Trophoblast cell (in vitro differentiated cells and primary cell): ENCODE results near the gene CNOT8.

ENCODE experiments used
- DNase-seq, 2 donors: peaks; one replicate each; pipeline ENCODE4 v3.0.0-alpha.2; 2016
- H2AFZ ChIP-seq: 2 replicates; pipeline ENCODE4 v1.6.1; 2013; ENCODE audit warnings: low read length, moderate library complexity, mild to moderate bottlenecking; ENCODE audit not compliant: insufficient read depth, poor library complexity
- H2AK5ac ChIP-seq: 2 replicates; pipeline ENCODE4 v1.6.1; 2013; ENCODE audit warnings: mild to moderate bottlenecking, low read length
- H2BK120ac ChIP-seq: 2 replicates; pipeline ENCODE4 v1.6.1; 2013; ENCODE audit warnings: low read length, mild to moderate bottlenecking, moderate library complexity; ENCODE audit not compliant: insufficient read depth, poor library complexity
- H2BK12ac ChIP-seq: 2 replicates; pipeline ENCODE4 v1.6.1; 2013; ENCODE audit warnings: mild to moderate bottlenecking, low read length, moderate library complexity
- H2BK5ac ChIP-seq: 2 replicates; pipeline ENCODE4 v1.6.1; 2013; ENCODE audit warnings: low read length, low read depth, moderate library complexity, mild to moderate bottlenecking; ENCODE audit not compliant: poor library complexity
- H3K14ac ChIP-seq: 2 replicates; pipeline ENCODE4 v1.6.1; 2013; ENCODE audit warnings: mild to moderate bottlenecking, low read length
- H3K18ac ChIP-seq: 2 replicates; pipeline ENCODE4 v1.6.1; 2013; ENCODE audit warnings: mild to moderate bottlenecking, low read length
- H3K23ac ChIP-seq: 2 replicates; pipeline ENCODE4 v1.6.1; 2013; ENCODE audit warnings: low read length
- H3K27ac ChIP-seq: 2 replicates; pipeline ENCODE4 v1.5.1; 2013; ENCODE audit warnings: low read depth, mild to moderate bottlenecking, inconsistent platforms, low read length, moderate library complexity
- H3K27me3 ChIP-seq: 2 replicates; pipeline ENCODE4 v1.6.1; 2013; ENCODE audit warnings: inconsistent platforms, mild to moderate bottlenecking, low read length, moderate library complexity; ENCODE audit not compliant: insufficient read depth
- H3K36me3 ChIP-seq, 2 experiments: 1 replicate in 1 of 2; 2 replicates in 1 of 2; pipeline ENCODE4 v1.6.1; 2013; ENCODE audit warnings: low read length in 2 of 2, mild to moderate bottlenecking in 2 of 2, moderate library complexity in 1 of 2; ENCODE audit not compliant: insufficient read depth in 2 of 2, control insufficient read depth in 1 of 2
- H3K4ac ChIP-seq: 2 replicates; pipeline ENCODE4 v1.6.1; 2013; ENCODE audit warnings: low read depth, mild to moderate bottlenecking, low read length, moderate library complexity
- H3K4me1 ChIP-seq, 2 experiments: 1 replicate in 1 of 2; 2 replicates in 1 of 2; pipeline ENCODE4 v1.6.1; 2013; ENCODE audit warnings: low read length in 2 of 2, mild to moderate bottlenecking in 2 of 2, moderate library complexity in 1 of 2; ENCODE audit not compliant: insufficient read depth in 2 of 2, control insufficient read depth in 1 of 2
- H3K4me2 ChIP-seq: 2 replicates; pipeline ENCODE4 v1.6.1; 2013; ENCODE audit warnings: inconsistent platforms, mild to moderate bottlenecking, low read length, moderate library complexity
- H3K4me3 ChIP-seq: 2 replicates; pipeline ENCODE4 v1.5.1; 2013; ENCODE audit warnings: mild to moderate bottlenecking, low read depth, low read length, inconsistent platforms
- H3K79me1 ChIP-seq: one replicate; pipeline ENCODE4 v1.6.1; 2013; ENCODE audit warnings: low read length
- H3K79me2 ChIP-seq: 2 replicates; pipeline ENCODE4 v1.6.1; 2013; ENCODE audit warnings: low read length, mild to moderate bottlenecking; ENCODE audit not compliant: control insufficient read depth, insufficient read depth, poor library complexity
- H3K9ac ChIP-seq: 2 replicates; pipeline ENCODE4 v1.6.1; 2013; ENCODE audit warnings: mild to moderate bottlenecking, low read length
- H3K9me3 ChIP-seq: 2 replicates; pipeline ENCODE4 v1.6.1; 2013; ENCODE audit warnings: low read depth, mild to moderate bottlenecking, control low read depth, inconsistent platforms, low read length; ENCODE audit not compliant: insufficient read depth
- H4K12ac ChIP-seq: 2 replicates; pipeline ENCODE4 v1.6.1; 2013; ENCODE audit warnings: low read depth, mild to moderate bottlenecking, low read length, moderate library complexity
- H4K8ac ChIP-seq: 2 replicates; pipeline ENCODE4 v1.6.1; 2013; ENCODE audit warnings: low read depth, mild to moderate bottlenecking, low read length, moderate library complexity
- H4K91ac ChIP-seq: one replicate; pipeline ENCODE4 v1.6.1; 2013; ENCODE audit warnings: low read depth, mild to moderate bottlenecking, low read length, moderate library complexity
- WGBS: extraction: QIAGEN DNeasy Blood & Tissue Kit; methylation state at CpG from one replicate; pipeline ENCODE4 v1.1.7; 2013; ENCODE audit warnings: missing lambda C conversion rate; ENCODE audit not compliant: insufficient read length, insufficient coverage; ENCODE audit errors: extremely low coverage; 5-methylcytosine and 5-hydroxymethylcytosine counted together

The CNOT8 gene

DNA sequence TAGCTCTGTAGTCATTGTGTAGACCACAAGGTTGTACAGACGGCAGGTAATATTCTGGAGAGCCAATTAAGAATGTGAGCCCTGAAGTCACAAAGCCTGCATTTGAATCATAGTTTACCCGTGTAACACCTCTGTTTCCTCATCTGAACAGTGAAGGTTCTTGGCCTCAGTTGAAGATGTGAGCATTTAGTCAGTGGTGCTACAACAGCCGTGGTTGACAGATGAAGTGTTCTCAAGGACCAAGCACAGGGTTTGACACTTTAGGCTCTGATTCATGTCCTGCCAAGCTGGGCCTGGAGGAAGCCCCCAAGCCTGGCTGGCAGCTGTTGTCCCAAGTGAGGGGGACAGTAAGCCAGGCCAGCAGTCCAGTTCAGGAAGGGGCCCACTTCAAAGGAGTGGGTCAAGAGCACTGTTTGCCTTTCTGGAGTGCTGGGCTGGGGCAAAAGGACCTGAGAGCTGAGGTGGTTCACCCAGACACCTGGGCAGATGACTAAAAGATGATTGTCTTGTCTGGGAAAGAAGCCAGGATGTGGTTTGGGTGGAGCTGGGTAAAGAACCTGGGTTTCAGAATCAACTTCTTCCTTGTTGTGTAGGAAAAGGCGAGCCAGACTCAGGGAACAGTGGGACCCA lies 28.7 kb upstream of the CNOT8 start:
- Histone ChIP-seq H3K79me2 (no peaks in the 10 kb centered on the region), H3K79me1 (no peaks in the 10 kb centered on the region), H2BK120ac (no peak overlapping the region), H3K4me3 (no peak overlapping the region), H3K4me2 (no peak overlapping the region), H3K27me3 (no peaks in the 10 kb centered on the region), H3K27ac (no peak overlapping the region), H2AFZ (no peak overlapping the region), H3K4ac (no peak overlapping the region), H2AK5ac (no peak overlapping the region), H3K18ac (no peak overlapping the region), H3K14ac (no peak overlapping the region), H2BK12ac (no peak overlapping the region), H3K23ac (no peak overlapping the region), H4K8ac (no peak overlapping the region), H3K9me3 (no peaks in the 10 kb centered on the region), H4K91ac (no peak overlapping the region), H4K12ac (no peak overlapping the region), H3K4me1 (no peaks in the 10 kb centered on the region), H3K9ac (no peak overlapping the region), H2BK5ac (no peak overlapping the region), H3K36me3 (peaks cover 4 to 15% of the 10 kb centered on the region in 2 experiments)
- WGBS = no CpG with 5 or more reads among the region's 4 CpGs
- no peak for DNase-seq

DNA sequence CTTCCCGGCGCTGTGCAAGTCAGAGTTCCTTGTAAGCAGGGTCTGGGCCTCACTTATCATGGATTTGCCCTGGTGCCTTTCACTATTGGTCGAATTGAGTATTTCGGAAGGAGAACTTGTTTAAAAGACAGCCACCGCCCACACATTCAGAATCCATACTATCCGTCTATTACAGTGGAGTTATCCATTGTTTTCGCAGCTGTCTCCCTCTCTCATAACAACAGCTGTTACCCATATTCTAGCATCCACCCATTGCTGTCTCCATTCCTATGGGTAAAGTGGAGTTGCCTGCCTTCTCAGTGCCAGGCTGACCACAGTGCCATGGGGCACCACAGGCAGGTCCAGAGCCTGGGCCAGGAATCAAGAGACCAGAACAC lies 28.2 kb upstream of the CNOT8 start:
- no peak overlapping the region for H3K9ac ChIP-seq
- H3K4ac ChIP-seq = no peak overlapping the region
- no peak overlapping the region for H4K8ac ChIP-seq
- H2BK120ac ChIP-seq = no peak overlapping the region
- no peaks in the 10 kb centered on the region for H3K79me2 ChIP-seq
- H4K91ac ChIP-seq = no peak overlapping the region
- H2BK12ac ChIP-seq = no peak overlapping the region
- no peaks in the 10 kb centered on the region for H3K27me3 ChIP-seq
- no peaks in the 10 kb centered on the region for H3K4me1 ChIP-seq
- no peak overlapping the region for H2AFZ ChIP-seq
- H3K4me3 ChIP-seq = no peak overlapping the region
- no peaks in the 10 kb centered on the region for H3K9me3 ChIP-seq
- H3K27ac ChIP-seq = no peak overlapping the region
- no CpG with 5 or more reads among the region's 7 CpGs for WGBS
- no peak for DNase-seq
- no peaks in the 10 kb centered on the region for H3K79me1 ChIP-seq
- H3K18ac ChIP-seq = no peak overlapping the region
- H3K14ac ChIP-seq = no peak overlapping the region
- H4K12ac ChIP-seq = no peak overlapping the region
- no peak overlapping the region for H3K4me2 ChIP-seq
- H2BK5ac ChIP-seq = no peak overlapping the region
- peaks cover 4 to 15% of the 10 kb centered on the region in 2 experiments for H3K36me3 ChIP-seq
- no peak overlapping the region for H3K23ac ChIP-seq
- H2AK5ac ChIP-seq = no peak overlapping the region

GRCh38 chr5:154830596-154830995 lies 27.8 kb upstream of the CNOT8 start:
- Histone ChIP-seq H4K91ac (no peak overlapping the region), H3K79me1 (no peaks in the 10 kb centered on the region), H3K79me2 (no peaks in the 10 kb centered on the region), H3K27me3 (no peaks in the 10 kb centered on the region), H2BK12ac (no peak overlapping the region), H2AFZ (no peak overlapping the region), H3K4me3 (no peak overlapping the region), H2BK5ac (no peak overlapping the region), H3K36me3 (peaks cover 4 to 15% of the 10 kb centered on the region in 2 experiments), H2AK5ac (no peak overlapping the region), H3K9me3 (no peaks in the 10 kb centered on the region), H4K8ac (no peak overlapping the region), H4K12ac (no peak overlapping the region), H3K4me1 (no peaks in the 10 kb centered on the region), H3K14ac (no peak overlapping the region), H3K27ac (no peak overlapping the region), H3K23ac (no peak overlapping the region), H3K4ac (no peak overlapping the region), H3K9ac (no peak overlapping the region), H3K4me2 (no peak overlapping the region), H2BK120ac (no peak overlapping the region), H3K18ac (no peak overlapping the region)
- no CpG with 5 or more reads among the region's 4 CpGs for WGBS
- DNase-seq = no peak

DNA sequence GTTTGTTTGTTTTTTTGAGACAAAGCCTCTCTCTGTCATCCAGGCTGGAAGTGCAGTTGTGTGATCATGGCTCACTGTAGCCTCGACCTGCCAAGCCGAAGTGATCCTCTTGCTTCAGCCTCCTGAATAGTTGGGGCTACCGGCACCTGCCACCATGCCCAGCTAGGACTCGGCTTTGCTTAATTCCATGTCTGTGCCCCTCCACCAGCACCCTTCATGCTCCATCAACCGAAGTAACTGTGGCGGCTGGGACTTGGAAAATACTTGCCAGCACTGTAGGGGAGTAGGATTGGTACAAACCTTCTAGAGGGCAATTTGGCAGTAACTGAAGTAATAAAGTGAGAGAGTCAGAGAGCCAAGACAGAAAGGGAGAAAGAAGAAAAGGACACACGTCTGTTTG lies 27.0 kb upstream of the CNOT8 start:
- Histone ChIP-seq H2AFZ (no peak overlapping the region), H3K9ac (no peak overlapping the region), H3K9me3 (no peaks in the 10 kb centered on the region), H3K23ac (no peak overlapping the region), H2BK120ac (no peak overlapping the region), H3K27ac (no peak overlapping the region), H3K36me3 (peaks cover 4 to 15% of the 10 kb centered on the region in 2 experiments), H3K4me3 (no peak overlapping the region), H3K4me2 (no peak overlapping the region), H3K79me1 (no peaks in the 10 kb centered on the region), H4K8ac (no peak overlapping the region), H2AK5ac (no peak overlapping the region), H3K79me2 (no peaks in the 10 kb centered on the region), H3K4ac (no peak overlapping the region), H2BK12ac (no peak overlapping the region), H3K14ac (no peak overlapping the region), H3K27me3 (no peaks in the 10 kb centered on the region), H2BK5ac (no peak overlapping the region), H4K91ac (no peak overlapping the region), H3K4me1 (no peaks in the 10 kb centered on the region), H4K12ac (no peak overlapping the region), H3K18ac (no peak overlapping the region)
- WGBS = no CpG with 5 or more reads among the region's 7 CpGs
- no peak for DNase-seq
